ENCODE measurements around the gene CYB5B. TPM values are rescaled to one million over a fixed set of nuclear protein-coding genes. Genes with fewer than 3 reads are reported as not detected.

Gene CYB5B
- total RNA-seq, 1 experiment from 2014 or later: 242 TPM

- Histone ChIP-seq H3K36me3 (ENCODE audit: insufficient read depth, low read length, poor library complexity, severe bottlenecking) (no peaks in the 10 kb centered on the region), H3K9me3 (ENCODE audit: low read depth, low read length, poor library complexity, severe bottlenecking) (no peaks in the 10 kb centered on the region), H3K4me3 (ENCODE audit: low read depth, low read length, poor library complexity, severe bottlenecking) (no peak overlapping the region), H3K27ac (ENCODE audit: low read depth, low read length, poor library complexity, severe bottlenecking) (no peak overlapping the region), H3K4me1 (ENCODE audit: insufficient read depth, low read length, poor library complexity, severe bottlenecking) (peaks cover 15% of the 10 kb centered on the region), H3K27me3 (replicated peaks; ENCODE audit: insufficient read depth, low read depth, low read length, poor library complexity) (no peaks in the 10 kb centered on the region)
- no peak for DNase-seq (ENCODE audit: low spot score)
- intact Hi-C loops (cut with micrococcal nuclease; ENCODE audit: unreplicated experiment): no loop called here
- CTCF ChIA-PET: no interaction called here
- POLR2A ChIA-PET (ENCODE audit: low non-redundant PET): no interaction called here
- no TSS peak for BruUV-seq (replicated peaks)
- TF ChIP-seq EZH2 (IDR thresholded peaks at IDR 0.05; ENCODE audit: borderline replicate concordance, low read depth, low read length, poor library complexity, severe bottlenecking) (no peak), CTCF (conservative IDR thresholded peaks at IDR 0.05; ENCODE audit: low read depth, low read length) (no peak)
These were observed 57.5 kb downstream of the CYB5B start for GRCh38 chr16:69481901-69482341.

DNA sequence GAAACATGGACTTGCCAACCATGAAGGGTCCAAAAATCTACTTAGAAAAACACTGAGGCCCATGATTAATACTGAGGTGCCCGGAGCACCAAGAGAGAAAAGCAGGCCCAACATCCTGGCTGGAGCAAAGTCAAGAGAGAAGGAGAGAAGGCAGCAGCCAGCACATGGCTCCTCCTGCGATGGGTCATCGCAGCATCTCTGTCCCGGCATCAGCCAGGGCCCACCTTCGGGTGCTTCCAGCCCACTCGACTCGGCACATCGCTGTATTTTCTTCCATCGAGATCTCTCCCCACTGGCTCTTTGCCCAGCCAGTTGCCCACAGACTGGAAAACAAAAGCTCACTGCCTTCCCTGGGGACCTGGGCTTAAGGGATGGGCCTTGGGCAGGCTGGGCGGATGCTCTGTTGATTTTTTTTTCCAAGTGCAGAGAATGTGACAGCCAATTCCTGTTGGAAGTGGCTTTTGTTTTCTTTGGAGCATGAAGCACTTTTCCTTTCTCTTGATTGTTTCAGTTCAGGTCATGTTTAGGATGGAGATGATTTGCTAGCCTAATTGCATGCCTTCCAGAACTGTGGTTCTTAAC, 58.1 kb downstream of the CYB5B start:
- BruUV-seq (replicated peaks): no TSS peak
- H3K9me3 ChIP-seq (ENCODE audit: low read depth, low read length, poor library complexity, severe bottlenecking): no peaks in the 10 kb centered on the region
- no peaks in the 10 kb centered on the region for H3K27me3 ChIP-seq (replicated peaks; ENCODE audit: insufficient read depth, low read depth, low read length, poor library complexity)
- TF ChIP-seq EZH2 (IDR thresholded peaks at IDR 0.05; ENCODE audit: borderline replicate concordance, low read depth, low read length, poor library complexity, severe bottlenecking): no peak
- no peak for TF ChIP-seq CTCF (conservative IDR thresholded peaks at IDR 0.05; ENCODE audit: low read depth, low read length)
- no peak overlapping the region for H3K4me3 ChIP-seq (ENCODE audit: low read depth, low read length, poor library complexity, severe bottlenecking)
- no peak overlapping the region for H3K27ac ChIP-seq (ENCODE audit: low read depth, low read length, poor library complexity, severe bottlenecking)
- intact Hi-C loops (cut with micrococcal nuclease; ENCODE audit: unreplicated experiment): no loop called here
- H3K36me3 ChIP-seq (ENCODE audit: insufficient read depth, low read length, poor library complexity, severe bottlenecking): no peaks in the 10 kb centered on the region
- DNase-seq (ENCODE audit: low spot score): peak; percentile 88
- ChIA-PET CTCF (no interaction called here), POLR2A (ENCODE audit: low non-redundant PET) (no interaction called here)
- H3K4me1 ChIP-seq (ENCODE audit: insufficient read depth, low read length, poor library complexity, severe bottlenecking): peaks cover 12% of the 10 kb centered on the region

- Histone ChIP-seq H3K4me1 (ENCODE audit: insufficient read depth, low read length, poor library complexity, severe bottlenecking) (peaks cover 8% of the 10 kb centered on the region), H3K36me3 (ENCODE audit: insufficient read depth, low read length, poor library complexity, severe bottlenecking) (no peaks in the 10 kb centered on the region), H3K9me3 (ENCODE audit: low read depth, low read length, poor library complexity, severe bottlenecking) (no peaks in the 10 kb centered on the region), H3K27ac (ENCODE audit: low read depth, low read length, poor library complexity, severe bottlenecking) (no peak overlapping the region), H3K27me3 (replicated peaks; ENCODE audit: insufficient read depth, low read depth, low read length, poor library complexity) (no peaks in the 10 kb centered on the region), H3K4me3 (ENCODE audit: low read depth, low read length, poor library complexity, severe bottlenecking) (no peak overlapping the region)
- intact Hi-C loops (cut with micrococcal nuclease; ENCODE audit: unreplicated experiment): no loop called here
- no peak for TF ChIP-seq CTCF (conservative IDR thresholded peaks at IDR 0.05; ENCODE audit: low read depth, low read length)
- TF ChIP-seq EZH2 (IDR thresholded peaks at IDR 0.05; ENCODE audit: borderline replicate concordance, low read depth, low read length, poor library complexity, severe bottlenecking): no peak
- no TSS peak for BruUV-seq (replicated peaks)
- ChIA-PET POLR2A (ENCODE audit: low non-redundant PET) (no interaction called here), CTCF (no interaction called here)
- DNase-seq (ENCODE audit: low spot score): peak; percentile 40
These were observed 59.2 kb downstream of the CYB5B start for GRCh38 chr16:69483611-69484010.
